Suppressor macrophage (primary cell): ENCODE data around the gene SIM1.
A peak's percentile ranks its signal among the peaks of the same experiment; 100 is the strongest.

Experiments
- DNase-seq, 4 experiments: peaks; one replicate each; pipeline ENCODE4 v3.0.0-alpha.2; 2020 to 2022

Gene SIM1

GRCh38 chr6:100349366-100349765 lies 115.4 kb downstream of the SIM1 start:
- no peak for DNase-seq

GRCh38 chr6:100347901-100348550 lies 116.7 kb downstream of the SIM1 start:
- peak in 1 of 4 experiments; percentile 28 for DNase-seq

DNA sequence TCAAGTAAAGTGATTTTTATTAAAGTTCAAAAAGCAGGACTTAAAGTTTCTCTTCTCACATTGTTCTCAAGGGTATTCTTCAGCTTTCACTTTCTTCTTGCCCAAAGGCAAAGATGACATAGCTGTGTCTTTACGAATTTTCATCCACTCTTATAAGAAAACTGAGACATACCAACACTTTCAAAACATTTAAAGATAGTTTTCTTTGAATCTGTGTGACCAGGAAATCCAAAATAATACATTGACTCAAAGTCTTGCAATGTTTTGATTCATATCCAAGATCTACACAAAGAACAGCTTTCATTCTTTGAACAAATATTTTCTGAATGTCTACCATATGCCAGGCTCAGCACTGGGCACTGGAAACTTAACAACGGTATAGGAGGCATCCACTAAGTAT lies 117.9 kb downstream of the SIM1 start:
- no peak for DNase-seq

DNA sequence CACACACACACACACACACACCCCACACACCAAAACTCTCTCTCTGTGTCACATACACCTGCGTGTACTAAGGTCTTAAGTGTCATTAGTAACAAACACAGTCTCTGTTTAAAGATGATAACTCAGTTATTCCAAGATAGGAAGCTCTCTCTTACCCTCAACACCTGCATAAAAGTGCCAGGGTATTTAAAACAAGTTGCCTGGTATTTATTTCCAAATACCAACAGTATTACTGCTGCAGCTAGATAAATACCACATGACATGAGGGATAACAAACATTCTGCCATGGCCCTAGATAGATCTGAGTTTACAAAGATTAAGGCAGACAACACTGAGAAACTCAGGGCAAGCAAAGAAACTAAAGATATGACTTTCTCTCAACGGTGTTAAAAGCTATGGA lies 118.5 kb downstream of the SIM1 start:
- no peak for DNase-seq

- no peak for DNase-seq
Observed at GRCh38 chr6:100344761-100345160, 120.0 kb downstream of the SIM1 start.

GRCh38 chr6:100344321-100344720 lies 120.4 kb downstream of the SIM1 start:
- DNase-seq = no peak

GRCh38 chr6:100343316-100344077 lies 121.2 kb downstream of the SIM1 start:
- peak; percentile 3 to 69 (median 58) for DNase-seq

GRCh38 chr6:100342830-100343229 lies 121.9 kb downstream of the SIM1 start:
- no peak for DNase-seq

GRCh38 chr6:100339574-100340255 lies 125.0 kb downstream of the SIM1 start:
- no peak for DNase-seq

GRCh38 chr6:100338090-100338489 lies 126.6 kb downstream of the SIM1 start:
- no peak for DNase-seq

- DNase-seq = no peak
Observed at GRCh38 chr6:100336876-100337275, 127.8 kb downstream of the SIM1 start.

- DNase-seq = no peak
Observed at GRCh38 chr6:100335991-100336390, 128.7 kb downstream of the SIM1 start.
